Measurements from ENCODE around the gene RDH5.

GRCh38 chr12:55741931-55742680 is 21.9 kb downstream of the RDH5 start:
- no peak for TF ChIP-seq POLR2AphosphoS5 (IDR thresholded peaks at IDR 0.05; ENCODE audit: low read depth, low read length)
- no peak for TF ChIP-seq EP300 (IDR thresholded peaks at IDR 0.05; ENCODE audit: borderline replicate concordance in 1 of 2, low read depth in 1 of 2, low read length in 1 of 2)
